Fibroblast of lung (primary cell): Measurements from ENCODE around the gene ST3GAL4.

ENCODE experiments used
- EZH2 ChIP-seq: IDR thresholded peaks from 2 replicates; pipeline ENCODE4 v1.5.1; 2012; ENCODE audit warnings: low read length, control low read depth, mild to moderate bottlenecking; ENCODE audit errors: missing control alignments
- TF ChIP-seq, protein P1 (sequence below), 2 donors: IDR thresholded peaks in 1 of 2; conservative IDR thresholded peaks in 1 of 2; 1 replicate in 1 of 2; 2 replicates in 1 of 2; pipeline ENCODE4 v1.5.1; 2011 to 2012; ENCODE audit warnings: low read length in 2 of 2, control low read depth in 1 of 2, inconsistent platforms in 1 of 2, low read depth in 1 of 2, mild to moderate bottlenecking in 1 of 2

DNA sequence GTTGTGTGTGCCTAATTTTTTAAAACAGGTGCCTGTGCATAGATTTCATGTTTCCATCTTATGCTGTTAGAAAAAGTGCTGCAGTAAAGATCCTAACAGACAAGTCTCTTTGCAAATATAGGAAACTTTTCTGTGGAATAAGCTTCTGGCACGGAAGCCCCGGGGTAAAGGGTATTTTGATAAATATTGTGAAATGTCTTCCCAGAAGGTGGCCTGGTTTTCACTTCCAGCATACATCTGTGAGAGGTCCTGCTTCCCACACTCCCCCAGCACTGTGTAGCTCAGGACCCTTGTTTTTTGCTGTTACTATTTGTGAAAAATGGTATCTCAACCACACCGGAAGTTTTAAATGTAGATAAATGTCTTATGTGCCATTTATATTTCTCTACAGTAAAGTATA, 14.5 kb downstream of the ST3GAL4 start:
- no peak for TF ChIP-seq EZH2
- TF ChIP-seq, protein P1, sequence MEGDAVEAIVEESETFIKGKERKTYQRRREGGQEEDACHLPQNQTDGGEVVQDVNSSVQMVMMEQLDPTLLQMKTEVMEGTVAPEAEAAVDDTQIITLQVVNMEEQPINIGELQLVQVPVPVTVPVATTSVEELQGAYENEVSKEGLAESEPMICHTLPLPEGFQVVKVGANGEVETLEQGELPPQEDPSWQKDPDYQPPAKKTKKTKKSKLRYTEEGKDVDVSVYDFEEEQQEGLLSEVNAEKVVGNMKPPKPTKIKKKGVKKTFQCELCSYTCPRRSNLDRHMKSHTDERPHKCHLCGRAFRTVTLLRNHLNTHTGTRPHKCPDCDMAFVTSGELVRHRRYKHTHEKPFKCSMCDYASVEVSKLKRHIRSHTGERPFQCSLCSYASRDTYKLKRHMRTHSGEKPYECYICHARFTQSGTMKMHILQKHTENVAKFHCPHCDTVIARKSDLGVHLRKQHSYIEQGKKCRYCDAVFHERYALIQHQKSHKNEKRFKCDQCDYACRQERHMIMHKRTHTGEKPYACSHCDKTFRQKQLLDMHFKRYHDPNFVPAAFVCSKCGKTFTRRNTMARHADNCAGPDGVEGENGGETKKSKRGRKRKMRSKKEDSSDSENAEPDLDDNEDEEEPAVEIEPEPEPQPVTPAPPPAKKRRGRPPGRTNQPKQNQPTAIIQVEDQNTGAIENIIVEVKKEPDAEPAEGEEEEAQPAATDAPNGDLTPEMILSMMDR (conservative IDR thresholded peaks at IDR 0.05 in 1 of 2, IDR thresholded peaks at IDR 0.05 in 1 of 2; ENCODE audit: low read depth in 1 of 2, low read length in 2 of 2), result no peak
